GM12873 (cell line): ENCODE data around the gene SERPINB5.

ENCODE experiments used
- CTCF ChIP-seq: IDR thresholded peaks from 2 replicates; pipeline ENCODE4 v1.5.1; 2012; ENCODE audit warnings: low read depth, mild to moderate bottlenecking, moderate library complexity, low read length, control low read depth; ENCODE audit not compliant: insufficient read depth; ENCODE audit errors: missing control alignments

Gene SERPINB5

GRCh38 chr18:63440219-63440618 is 36.5 kb upstream of the SERPINB5 start:
- no peak for TF ChIP-seq CTCF

DNA sequence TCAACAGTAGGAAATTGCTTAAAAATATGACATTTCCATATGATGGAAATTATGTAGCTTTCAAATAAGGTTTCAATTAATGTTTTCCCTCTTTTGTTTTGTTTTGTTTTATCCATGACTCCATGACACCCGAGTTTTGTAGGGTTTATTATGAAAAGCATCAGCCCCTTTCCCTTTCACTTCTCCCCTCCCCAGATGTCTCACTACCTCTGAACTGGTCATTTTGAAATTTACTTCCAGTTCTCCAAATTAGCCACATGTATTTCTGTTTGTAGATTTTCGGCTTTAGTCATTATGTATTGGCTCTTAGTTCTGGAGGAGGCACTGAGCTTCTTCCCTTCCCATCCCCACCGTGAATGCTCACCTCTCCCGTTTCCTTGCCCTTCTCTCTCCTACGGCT is 35.9 kb upstream of the SERPINB5 start:
- no peak for TF ChIP-seq CTCF

DNA sequence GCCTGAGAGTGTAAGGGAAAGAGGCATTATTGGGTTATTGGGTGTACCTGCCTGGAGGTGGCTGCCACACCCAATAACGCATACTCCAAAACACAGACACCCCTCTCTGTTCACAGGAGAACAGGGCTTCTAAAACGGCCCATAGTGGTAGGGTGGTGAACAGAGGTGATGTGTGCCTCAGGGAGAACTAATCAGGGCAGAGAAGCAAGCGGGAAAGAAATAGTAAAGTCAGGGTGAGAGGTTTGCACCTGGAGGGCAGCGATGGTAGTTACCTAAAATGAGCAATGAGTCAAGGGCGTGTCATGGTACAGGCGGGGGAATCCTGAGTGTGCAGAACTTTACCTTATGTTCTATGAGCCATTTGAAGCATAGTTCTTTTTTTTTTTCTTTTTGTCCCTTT is 32.9 kb upstream of the SERPINB5 start:
- no peak for TF ChIP-seq CTCF

- TF ChIP-seq CTCF, result no peak
Observed at GRCh38 chr18:63444580-63444979, 32.2 kb upstream of the SERPINB5 start.

DNA sequence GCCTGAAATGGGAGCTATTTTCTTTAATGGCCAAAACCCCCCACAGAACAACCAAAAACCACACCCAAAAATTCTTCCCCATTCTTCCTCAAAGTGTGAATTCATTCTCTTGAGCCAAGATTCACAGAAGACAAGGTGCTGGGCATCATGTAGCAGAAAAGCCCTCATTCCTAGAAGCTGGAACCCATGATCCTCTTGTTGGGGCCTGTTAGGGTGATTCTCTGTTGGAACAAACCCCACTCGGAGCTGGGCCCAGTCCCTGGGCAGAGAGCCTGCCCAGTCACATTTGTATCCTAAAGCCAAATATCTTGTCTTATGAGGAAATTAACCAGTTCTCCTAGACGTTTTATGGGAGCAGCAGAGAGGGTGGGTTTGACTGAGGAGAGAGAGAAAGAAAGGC is 31.7 kb upstream of the SERPINB5 start:
- TF ChIP-seq CTCF, result no peak

DNA sequence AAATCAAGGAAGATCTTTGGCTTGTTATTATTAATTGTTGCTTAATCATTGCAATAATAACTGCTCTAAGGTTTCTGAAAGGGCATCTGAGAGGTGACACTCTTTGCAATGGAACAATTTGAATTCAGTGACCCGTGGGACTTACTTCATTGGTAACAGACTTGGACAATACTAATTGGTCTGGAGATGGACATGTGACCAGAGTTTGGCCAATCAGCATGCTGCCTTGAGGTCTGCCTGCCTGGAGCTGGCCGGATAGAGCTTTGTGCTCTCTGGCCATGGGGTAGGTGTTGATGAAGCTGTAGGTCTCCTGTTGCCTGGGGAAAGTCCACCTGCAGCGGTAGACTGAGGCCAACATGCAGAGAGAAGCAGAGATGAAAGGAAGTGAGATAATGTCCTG is 30.5 kb upstream of the SERPINB5 start:
- no peak for TF ChIP-seq CTCF

GRCh38 chr18:63447066-63447465 is 29.7 kb upstream of the SERPINB5 start:
- TF ChIP-seq CTCF, result no peak
